ENCODE results near the gene HARS1.

HARS1 gene

GRCh38 chr5:140700177-140701144, 9.3 kb upstream of the HARS1 start, which contains the start of gene ZMAT2:
ZMAT2 (plus strand) TSS chr5:140700447; CDS start chr5:140700461, 14 bp downstream.
- peak; percentile 97 for DNase-seq (ENCODE audit: low read depth)
- no peak for TF ChIP-seq CTCF (IDR thresholded peaks at IDR 0.05; ENCODE audit: low read depth, low read length, missing control alignments)
- H3K4me3 ChIP-seq (ENCODE audit: low read depth, low read length): peak within 1 kb of the TSS; percentile 76

- no peak overlapping the region for H3K4me3 ChIP-seq (ENCODE audit: low read depth, low read length)
- DNase-seq (ENCODE audit: low read depth): no peak
- no peak for TF ChIP-seq CTCF (IDR thresholded peaks at IDR 0.05; ENCODE audit: low read depth, low read length, missing control alignments)
Observed at GRCh38 chr5:140696891-140697492, 5.8 kb upstream of the HARS1 start.

- H3K4me3 ChIP-seq (ENCODE audit: low read depth, low read length): no peak overlapping the region
- DNase-seq (ENCODE audit: low read depth): no peak
- TF ChIP-seq CTCF (IDR thresholded peaks at IDR 0.05; ENCODE audit: low read depth, low read length, missing control alignments): no peak
Observed at GRCh38 chr5:140694276-140694675, 3.1 kb upstream of the HARS1 start.

GRCh38 chr5:140690376-140690932, 716 bp downstream of the HARS1 start:
- DNase-seq (ENCODE audit: low read depth): no peak
- no peak for TF ChIP-seq CTCF (IDR thresholded peaks at IDR 0.05; ENCODE audit: low read depth, low read length, missing control alignments)
- peak overlapping the region; percentile 89 for H3K4me3 ChIP-seq (ENCODE audit: low read depth, low read length)

- DNase-seq (ENCODE audit: low read depth): no peak
- TF ChIP-seq CTCF (IDR thresholded peaks at IDR 0.05; ENCODE audit: low read depth, low read length, missing control alignments): no peak
- no peak overlapping the region for H3K4me3 ChIP-seq (ENCODE audit: low read depth, low read length)
Observed at GRCh38 chr5:140678993-140679392, 12.2 kb downstream of the HARS1 start.

GRCh38 chr5:140677947-140678346, 13.2 kb downstream of the HARS1 start:
- TF ChIP-seq CTCF (IDR thresholded peaks at IDR 0.05; ENCODE audit: low read depth, low read length, missing control alignments): no peak
- H3K4me3 ChIP-seq (ENCODE audit: low read depth, low read length): no peak overlapping the region
- no peak for DNase-seq (ENCODE audit: low read depth)
